Heart left ventricle (tissue), 16 donors: Measurements from ENCODE around the gene VAMP7. TPM values are rescaled to one million over a fixed set of nuclear protein-coding genes. Genes with fewer than 3 reads are reported as not detected.

Experiments
- ATAC-seq, 4 donors: fragments of 200-7000 bp; cut with Tn5 transposase; one replicate each; pipeline ENCODE4 v1.9.1; 2020 to 2022; ENCODE audit warnings: moderate library complexity in 4 of 4, mild to moderate bottlenecking in 3 of 4, moderate number of reproducible peaks in 1 of 4
- DNase-seq, 5 donors: peaks; one replicate each; pipeline ENCODE4 v3.0.0-alpha.2; 2020
- H3K27ac ChIP-seq, 12 donors: fragments of 200-600 bp; sonication (generic) in 4 of 12; one replicate each; pipeline versions ENCODE4 v1.5.0 to v1.8.0; 2016 to 2022; ENCODE audit warnings: mild to moderate bottlenecking in 2 of 12
- H3K27me3 ChIP-seq, 9 donors: fragments of 200-600 bp; sonication (generic) in 2 of 9; one replicate each; pipeline versions ENCODE4 v1.5.1 to v1.8.0; 2016 to 2022; ENCODE audit warnings: mild to moderate bottlenecking in 3 of 9
- H3K36me3 ChIP-seq, 9 donors: fragments of 200-600 bp; sonication (generic) in 2 of 9; one replicate each; pipeline versions ENCODE4 v1.5.0 to v1.8.0; 2018 to 2022; ENCODE audit warnings: mild to moderate bottlenecking in 2 of 9
- H3K4me1 ChIP-seq, 12 donors: fragments of 200-600 bp; sonication (generic) in 4 of 12; one replicate each; pipeline versions ENCODE4 v1.5.0 to v1.8.0; 2016 to 2022; ENCODE audit warnings: mild to moderate bottlenecking in 3 of 12
- H3K4me3 ChIP-seq, 12 donors: fragments of 200-600 bp; sonication (generic) in 4 of 12; one replicate each; pipeline versions ENCODE4 v1.5.0 to v1.8.0; 2017 to 2022; ENCODE audit warnings: mild to moderate bottlenecking in 9 of 12, moderate library complexity in 4 of 12
- H3K9me3 ChIP-seq, 12 donors: fragments of 200-600 bp; sonication (generic) in 4 of 12; one replicate each; pipeline versions ENCODE4 v1.5.0 to v1.8.0; 2016 to 2022; ENCODE audit warnings: mild to moderate bottlenecking in 1 of 12
- POLR2A ChIP-seq, 2 donors: fragments of 450-650 bp; IDR thresholded peaks; one replicate each; pipeline ENCODE4 v1.6.1; 2017; ENCODE audit warnings: antibody characterized with exemption in 2 of 2, mild to moderate bottlenecking in 2 of 2, moderate library complexity in 2 of 2
- WGBS, 4 donors: extraction: QIAGEN DNeasy Blood & Tissue Kit in 2 of 4; methylation state at CpG; one replicate each; pipeline versions ENCODE4 v1.1.5 to v1.1.7; 2013 to 2018; 5-methylcytosine and 5-hydroxymethylcytosine counted together
- intact Hi-C, 10 donors: fragments of 100-400 bp; cut with DNase I; formaldehyde crosslinking; loops; one replicate each; pipeline versions ENCODE4 v1.11.1 to v1.14.2; 2022
- polyA plus RNA-seq, 2 donors: library from polyadenylated mRNA; stranded (reverse); fragments of 200-250 nt; gene quantifications; one replicate each; pipeline ENCODE4 v1.2.3, GENCODE V29; 2013
- total RNA-seq, 9 donors: library from RNA; depleted of rRNA in 2 of 9; stranded (reverse); fragments of >200 nt in 2 of 9; fragmentation: NEBNext Ultra II Directional in 3 of 9; extraction: Animal tissue kit (Norgen Biotek cat#: 25700) in 3 of 9; gene quantifications; one replicate each; pipeline versions ENCODE4 v1.1.0 to v1.2.4, GENCODE V29; 2016 to 2023
- TF ChIP-seq, protein P1 (sequence below), 12 donors: fragments of 200-600 bp; sonication (generic) in 4 of 12; IDR thresholded peaks; one replicate each; pipeline versions ENCODE4 v1.5.0 to v1.8.0; 2018 to 2022; ENCODE audit warnings: antibody characterized with exemption in 12 of 12, mild to moderate bottlenecking in 5 of 12
- donor health status: ischemic (EF 13 %, LVEDD 7.1; RV severe dilation, severe dysfunction).
- donor health status: healthy with polysubstance abuse.
- donor health status: DM: no; HTN: yes; CAD: no.
- donor health status: DM: no; HTN: no; CAD: no.
- donor health status: ischemic (EF 25% LVEDD 6.9; RV normal size, moderate dysfunction).
- donor health status: ischemic (EF 25% LVEDD 5.7; RV mildly dilated, moderate dysfunction).
- donor health status: healthy.
- donor health status: DM: yes; HTN: yes; CAD: no.
- donor health status: ischemic (EF 35%, LVEDD 5.7; RV mildly dilated, moderate dysfunction).
- donor health status: nonischemic (EF 11% LVEDD 7.7; RV severe dilation, severe dysfunction).
- donor health status: DM: yes; HTN: yes; CAD: no.
- donor health status: PGD.
- donor health status: ischemic (EF 29% LVEDD 5.4; RV normal size, mild dysfunction).
- donor health status: nonischemic (EF 23%, LVEDD 6.1; RV moderate dilation, normal function).

VAMP7 gene
- total and polyA plus RNA-seq, 11 donors: 11.2 to 40.8 (median 24.3) TPM

DNA sequence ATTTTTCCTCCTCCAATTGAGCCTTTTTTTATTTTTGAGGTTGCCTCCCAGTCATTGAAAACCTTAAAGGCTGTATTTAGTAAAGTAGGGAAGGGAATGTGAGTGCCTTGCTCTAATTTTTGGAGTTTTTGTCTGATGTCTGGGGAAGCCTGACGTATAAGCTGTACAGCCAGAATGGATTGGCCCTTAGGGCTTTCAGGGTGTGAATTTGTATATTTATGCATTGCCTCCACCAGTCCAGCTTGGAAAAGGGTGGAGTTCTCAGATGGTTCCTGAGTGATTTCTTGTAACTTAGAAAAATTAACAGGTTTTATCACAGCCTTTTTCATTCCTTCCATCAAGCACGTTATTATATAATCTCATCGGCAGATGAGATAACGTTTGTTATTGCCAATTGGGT, 107.7 kb downstream of the VAMP7 start:
- H3K27ac ChIP-seq: no peak overlapping the region
- TF ChIP-seq, protein P1, sequence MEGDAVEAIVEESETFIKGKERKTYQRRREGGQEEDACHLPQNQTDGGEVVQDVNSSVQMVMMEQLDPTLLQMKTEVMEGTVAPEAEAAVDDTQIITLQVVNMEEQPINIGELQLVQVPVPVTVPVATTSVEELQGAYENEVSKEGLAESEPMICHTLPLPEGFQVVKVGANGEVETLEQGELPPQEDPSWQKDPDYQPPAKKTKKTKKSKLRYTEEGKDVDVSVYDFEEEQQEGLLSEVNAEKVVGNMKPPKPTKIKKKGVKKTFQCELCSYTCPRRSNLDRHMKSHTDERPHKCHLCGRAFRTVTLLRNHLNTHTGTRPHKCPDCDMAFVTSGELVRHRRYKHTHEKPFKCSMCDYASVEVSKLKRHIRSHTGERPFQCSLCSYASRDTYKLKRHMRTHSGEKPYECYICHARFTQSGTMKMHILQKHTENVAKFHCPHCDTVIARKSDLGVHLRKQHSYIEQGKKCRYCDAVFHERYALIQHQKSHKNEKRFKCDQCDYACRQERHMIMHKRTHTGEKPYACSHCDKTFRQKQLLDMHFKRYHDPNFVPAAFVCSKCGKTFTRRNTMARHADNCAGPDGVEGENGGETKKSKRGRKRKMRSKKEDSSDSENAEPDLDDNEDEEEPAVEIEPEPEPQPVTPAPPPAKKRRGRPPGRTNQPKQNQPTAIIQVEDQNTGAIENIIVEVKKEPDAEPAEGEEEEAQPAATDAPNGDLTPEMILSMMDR (IDR thresholded peaks at IDR 0.05): no peak
- TF ChIP-seq POLR2A (IDR thresholded peaks at IDR 0.05): no peak
- peaks cover 0 to 5% (median 0%) of the 10 kb centered on the region in 12 donors for H3K9me3 ChIP-seq
- H3K4me1 ChIP-seq: no peaks in the 10 kb centered on the region
- ATAC-seq: no peak
- no peaks in the 10 kb centered on the region for H3K36me3 ChIP-seq
- WGBS, 4 donors: 71 to 86% (median 78%) methylated on average over 4 of the region's 4 CpGs
- intact Hi-C loops: no loop called here
- DNase-seq: no peak
- H3K4me3 ChIP-seq: no peak overlapping the region
- no peaks in the 10 kb centered on the region for H3K27me3 ChIP-seq

Other genes starting within 250 kb of the VAMP7 start
- gene IL9R, start 116.4 kb downstream of the VAMP7 start, total RNA-seq: under 1 TPM in 1 of 9 donors, not detected in 8; 0.16 TPM
- gene IL9R, start 116.4 kb downstream of the VAMP7 start, polyA plus RNA-seq: not detected